DMS 273 (cell line): Measurements from ENCODE around the gene POLR1G.
"Not testable (repeated sequence)": the region's sequence is repeated elsewhere in the genome, so short reads cannot be mapped to it uniquely, and the experiment has no call there.

Experiments
- DNase-seq: peaks from one replicate; lab custom pipeline; 2025; ENCODE audit not compliant: unreplicated experiment; lab: John Stamatoyannopoulos, UW

POLR1G gene

GRCh38 chr19:45419895-45420294 lies 13.5 kb downstream of the POLR1G start:
- DNase-seq: no peak

- DNase-seq: no peak
Observed at GRCh38 chr19:45420356-45420755, 13.9 kb downstream of the POLR1G start.

GRCh38 chr19:45420871-45421270 lies 14.4 kb downstream of the POLR1G start:
- DNase-seq: no peak

GRCh38 chr19:45421947-45422498 lies 15.6 kb downstream of the POLR1G start:
- DNase-seq: no peak

GRCh38 chr19:45423033-45423588 lies 16.7 kb downstream of the POLR1G start:
- DNase-seq: no peak

- DNase-seq: peak; percentile 99
Observed at GRCh38 chr19:45423589-45424190, 17.2 kb downstream of the POLR1G start, which contains the start of gene ERCC1. TSS of gene ERCC1 (minus strand) at chr19:45423917. CDS start at chr19:45423374, 543 bp downstream.

- peak; percentile 73 for DNase-seq
Observed at GRCh38 chr19:45424191-45425058, 18.0 kb downstream of the POLR1G start.

GRCh38 chr19:45428384-45429231 lies 22.2 kb downstream of the POLR1G start:
- DNase-seq: peak; percentile 71

- not testable (repeated sequence) for DNase-seq
Observed at GRCh38 chr19:45429896-45430295, 23.5 kb downstream of the POLR1G start.

- not testable (repeated sequence) for DNase-seq
Observed at GRCh38 chr19:45431008-45431407, 24.6 kb downstream of the POLR1G start.

GRCh38 chr19:45432543-45432942 lies 26.1 kb downstream of the POLR1G start:
- DNase-seq: not testable (repeated sequence)

- no peak for DNase-seq
Observed at GRCh38 chr19:45437328-45437727, 30.9 kb downstream of the POLR1G start.

GRCh38 chr19:45439190-45439568 lies 32.7 kb downstream of the POLR1G start:
- no peak for DNase-seq

- DNase-seq: peak; percentile 93
Observed at GRCh38 chr19:45439569-45440258, 33.3 kb downstream of the POLR1G start.

- DNase-seq: no peak
Observed at GRCh38 chr19:45440259-45440638, 33.8 kb downstream of the POLR1G start.

GRCh38 chr19:45440873-45441654 lies 34.6 kb downstream of the POLR1G start:
- peak; percentile 53 for DNase-seq

- no peak for DNase-seq
Observed at GRCh38 chr19:45442408-45442777, 35.9 kb downstream of the POLR1G start.

GRCh38 chr19:45442778-45443461 lies 36.5 kb downstream of the POLR1G start:
- DNase-seq: peak; percentile 39
